Measurements from ENCODE around the gene SPIB. TPM values are rescaled to one million over a fixed set of nuclear protein-coding genes. Genes with fewer than 3 reads are reported as not detected.

SPIB gene
- total and polyA plus RNA-seq, 4 donors = 0.09 to 5.0 (median 0.36) TPM

DNA sequence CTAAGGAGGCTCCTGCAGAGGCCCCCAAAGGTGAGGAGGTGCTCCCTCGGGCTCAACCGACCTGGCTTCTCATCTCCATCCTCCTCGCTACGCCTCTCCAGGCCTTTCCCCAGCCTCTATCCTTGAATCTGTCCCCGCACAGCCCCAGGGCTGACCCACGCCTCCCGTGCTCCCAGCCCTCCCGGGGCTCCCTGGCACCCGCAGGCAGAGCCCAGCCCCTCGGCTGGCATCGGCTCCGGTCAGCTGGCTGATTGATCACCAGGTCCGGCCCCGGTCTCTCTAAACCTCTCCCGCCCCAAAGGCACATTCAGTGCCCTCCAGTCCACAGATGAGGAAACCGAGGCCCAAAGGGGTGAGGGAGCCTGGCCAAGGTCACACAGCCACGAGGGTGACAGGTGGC, 16.5 kb downstream of the SPIB start:
- Histone ChIP-seq H3K27ac (ENCODE audit: low read depth in 1 of 2, low read length in 2 of 2) (no peak overlapping the region), H3K36me3 (ENCODE audit: control insufficient read depth in 4 of 4, insufficient read depth in 3 of 4, low read depth in 1 of 4, low read length in 3 of 4) (no peaks in the 10 kb centered on the region), H3K4me1 (ENCODE audit: control insufficient read depth in 4 of 4, insufficient read depth in 4 of 4, low read length in 3 of 4) (peaks cover 2 to 9% (median 5%) of the 10 kb centered on the region in 4 donors), H3K9ac (ENCODE audit: low read depth in 1 of 2, low read length in 2 of 2) (no peak overlapping the region), H3K9me3 (ENCODE audit: control insufficient read depth in 4 of 4, low read length in 3 of 4) (no peaks in the 10 kb centered on the region), H3K27me3 (ENCODE audit: control insufficient read depth in 4 of 4, insufficient read depth in 4 of 4, low read length in 3 of 4) (peaks cover 0 to 6% (median 0%) of the 10 kb centered on the region in 4 donors), H3K4me3 (ENCODE audit: low read depth in 1 of 3, low read length in 3 of 3) (no peak overlapping the region)
- 82% methylated on average over 17 of the region's 17 CpGs for WGBS
- no peak for TF ChIP-seq YY1 (IDR thresholded peaks at IDR 0.05)
- TF ChIP-seq HNF4A (conservative IDR thresholded peaks at IDR 0.05) = no peak
- TF ChIP-seq, protein P1, sequence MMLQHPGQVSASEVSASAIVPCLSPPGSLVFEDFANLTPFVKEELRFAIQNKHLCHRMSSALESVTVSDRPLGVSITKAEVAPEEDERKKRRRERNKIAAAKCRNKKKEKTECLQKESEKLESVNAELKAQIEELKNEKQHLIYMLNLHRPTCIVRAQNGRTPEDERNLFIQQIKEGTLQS (IDR thresholded peaks at IDR 0.05) = no peak
- no peak for TF ChIP-seq NR2F2 (IDR thresholded peaks at IDR 0.05)
- TF ChIP-seq TAF1 (conservative IDR thresholded peaks at IDR 0.05) = no peak
- no peak for TF ChIP-seq EGR1 (IDR thresholded peaks at IDR 0.05; ENCODE audit: low read depth in 2 of 2)
- no peak for TF ChIP-seq FOXA2 (IDR thresholded peaks at IDR 0.05)
- TF ChIP-seq, protein P2, sequence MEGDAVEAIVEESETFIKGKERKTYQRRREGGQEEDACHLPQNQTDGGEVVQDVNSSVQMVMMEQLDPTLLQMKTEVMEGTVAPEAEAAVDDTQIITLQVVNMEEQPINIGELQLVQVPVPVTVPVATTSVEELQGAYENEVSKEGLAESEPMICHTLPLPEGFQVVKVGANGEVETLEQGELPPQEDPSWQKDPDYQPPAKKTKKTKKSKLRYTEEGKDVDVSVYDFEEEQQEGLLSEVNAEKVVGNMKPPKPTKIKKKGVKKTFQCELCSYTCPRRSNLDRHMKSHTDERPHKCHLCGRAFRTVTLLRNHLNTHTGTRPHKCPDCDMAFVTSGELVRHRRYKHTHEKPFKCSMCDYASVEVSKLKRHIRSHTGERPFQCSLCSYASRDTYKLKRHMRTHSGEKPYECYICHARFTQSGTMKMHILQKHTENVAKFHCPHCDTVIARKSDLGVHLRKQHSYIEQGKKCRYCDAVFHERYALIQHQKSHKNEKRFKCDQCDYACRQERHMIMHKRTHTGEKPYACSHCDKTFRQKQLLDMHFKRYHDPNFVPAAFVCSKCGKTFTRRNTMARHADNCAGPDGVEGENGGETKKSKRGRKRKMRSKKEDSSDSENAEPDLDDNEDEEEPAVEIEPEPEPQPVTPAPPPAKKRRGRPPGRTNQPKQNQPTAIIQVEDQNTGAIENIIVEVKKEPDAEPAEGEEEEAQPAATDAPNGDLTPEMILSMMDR (IDR thresholded peaks at IDR 0.05; ENCODE audit: low read depth, low read length, missing input control) = no peak
- TF ChIP-seq, protein P3, sequence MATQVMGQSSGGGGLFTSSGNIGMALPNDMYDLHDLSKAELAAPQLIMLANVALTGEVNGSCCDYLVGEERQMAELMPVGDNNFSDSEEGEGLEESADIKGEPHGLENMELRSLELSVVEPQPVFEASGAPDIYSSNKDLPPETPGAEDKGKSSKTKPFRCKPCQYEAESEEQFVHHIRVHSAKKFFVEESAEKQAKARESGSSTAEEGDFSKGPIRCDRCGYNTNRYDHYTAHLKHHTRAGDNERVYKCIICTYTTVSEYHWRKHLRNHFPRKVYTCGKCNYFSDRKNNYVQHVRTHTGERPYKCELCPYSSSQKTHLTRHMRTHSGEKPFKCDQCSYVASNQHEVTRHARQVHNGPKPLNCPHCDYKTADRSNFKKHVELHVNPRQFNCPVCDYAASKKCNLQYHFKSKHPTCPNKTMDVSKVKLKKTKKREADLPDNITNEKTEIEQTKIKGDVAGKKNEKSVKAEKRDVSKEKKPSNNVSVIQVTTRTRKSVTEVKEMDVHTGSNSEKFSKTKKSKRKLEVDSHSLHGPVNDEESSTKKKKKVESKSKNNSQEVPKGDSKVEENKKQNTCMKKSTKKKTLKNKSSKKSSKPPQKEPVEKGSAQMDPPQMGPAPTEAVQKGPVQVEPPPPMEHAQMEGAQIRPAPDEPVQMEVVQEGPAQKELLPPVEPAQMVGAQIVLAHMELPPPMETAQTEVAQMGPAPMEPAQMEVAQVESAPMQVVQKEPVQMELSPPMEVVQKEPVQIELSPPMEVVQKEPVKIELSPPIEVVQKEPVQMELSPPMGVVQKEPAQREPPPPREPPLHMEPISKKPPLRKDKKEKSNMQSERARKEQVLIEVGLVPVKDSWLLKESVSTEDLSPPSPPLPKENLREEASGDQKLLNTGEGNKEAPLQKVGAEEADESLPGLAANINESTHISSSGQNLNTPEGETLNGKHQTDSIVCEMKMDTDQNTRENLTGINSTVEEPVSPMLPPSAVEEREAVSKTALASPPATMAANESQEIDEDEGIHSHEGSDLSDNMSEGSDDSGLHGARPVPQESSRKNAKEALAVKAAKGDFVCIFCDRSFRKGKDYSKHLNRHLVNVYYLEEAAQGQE (IDR thresholded peaks at IDR 0.05) = no peak
- TF ChIP-seq, protein P4, sequence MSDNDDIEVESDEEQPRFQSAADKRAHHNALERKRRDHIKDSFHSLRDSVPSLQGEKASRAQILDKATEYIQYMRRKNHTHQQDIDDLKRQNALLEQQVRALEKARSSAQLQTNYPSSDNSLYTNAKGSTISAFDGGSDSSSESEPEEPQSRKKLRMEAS (IDR thresholded peaks at IDR 0.05) = no peak
- TF ChIP-seq GABPA (IDR thresholded peaks at IDR 0.05 in 1 of 2, conservative IDR thresholded peaks at IDR 0.05 in 1 of 2) = no peak
- TF ChIP-seq JUND (IDR thresholded peaks at IDR 0.05) = no peak
- no peak for TF ChIP-seq RXRA (IDR thresholded peaks at IDR 0.05)
- TF ChIP-seq SP1 (IDR thresholded peaks at IDR 0.05) = no peak
- TF ChIP-seq RAD21 (IDR thresholded peaks at IDR 0.05) = no peak
- no peak for DNase-seq (ENCODE audit: low spot score)

DNA sequence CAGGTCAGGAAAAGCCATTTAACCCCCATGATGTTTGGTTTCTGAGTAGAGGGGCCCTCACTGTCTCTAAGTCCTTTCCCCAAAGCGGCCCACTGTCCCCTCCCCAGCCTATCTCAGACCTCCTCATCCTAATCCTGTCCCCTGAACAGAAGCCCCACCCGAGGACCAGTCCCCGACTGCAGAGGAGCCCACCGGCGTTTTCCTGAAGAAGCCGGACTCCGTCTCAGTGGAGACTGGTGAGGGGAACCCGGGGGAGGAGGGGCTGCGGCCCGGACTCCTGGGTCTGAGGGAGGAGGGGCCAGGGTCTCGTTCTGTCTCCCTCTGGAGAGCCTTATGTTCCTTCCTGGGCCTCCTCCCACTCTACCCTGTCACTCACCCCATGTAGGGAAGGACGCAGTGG, 16.9 kb downstream of the SPIB start:
- Histone ChIP-seq H3K27me3 (ENCODE audit: control insufficient read depth in 4 of 4, insufficient read depth in 4 of 4, low read length in 3 of 4) (peaks cover 0 to 5% (median 0%) of the 10 kb centered on the region in 4 donors), H3K4me3 (ENCODE audit: low read depth in 1 of 3, low read length in 3 of 3) (no peak overlapping the region), H3K36me3 (ENCODE audit: control insufficient read depth in 4 of 4, insufficient read depth in 3 of 4, low read depth in 1 of 4, low read length in 3 of 4) (no peaks in the 10 kb centered on the region), H3K9ac (ENCODE audit: low read depth in 1 of 2, low read length in 2 of 2) (no peak overlapping the region), H3K4me1 (ENCODE audit: control insufficient read depth in 4 of 4, insufficient read depth in 4 of 4, low read length in 3 of 4) (peaks cover 2 to 9% (median 5%) of the 10 kb centered on the region in 4 donors), H3K9me3 (ENCODE audit: control insufficient read depth in 4 of 4, low read length in 3 of 4) (no peaks in the 10 kb centered on the region), H3K27ac (ENCODE audit: low read depth in 1 of 2, low read length in 2 of 2) (no peak overlapping the region)
- no peak for DNase-seq (ENCODE audit: low spot score)
- WGBS = 78% methylated on average over 12 of the region's 12 CpGs
- TF ChIP-seq, protein P1 (IDR thresholded peaks at IDR 0.05) = no peak
- TF ChIP-seq NR2F2 (IDR thresholded peaks at IDR 0.05) (no peak), EGR1 (IDR thresholded peaks at IDR 0.05; ENCODE audit: low read depth in 2 of 2) (no peak), JUND (IDR thresholded peaks at IDR 0.05) (no peak), HNF4A (conservative IDR thresholded peaks at IDR 0.05) (no peak), YY1 (IDR thresholded peaks at IDR 0.05) (no peak), FOXA2 (IDR thresholded peaks at IDR 0.05) (no peak), GABPA (IDR thresholded peaks at IDR 0.05 in 1 of 2, conservative IDR thresholded peaks at IDR 0.05 in 1 of 2) (no peak), RXRA (IDR thresholded peaks at IDR 0.05) (no peak)
- TF ChIP-seq, protein P5, sequence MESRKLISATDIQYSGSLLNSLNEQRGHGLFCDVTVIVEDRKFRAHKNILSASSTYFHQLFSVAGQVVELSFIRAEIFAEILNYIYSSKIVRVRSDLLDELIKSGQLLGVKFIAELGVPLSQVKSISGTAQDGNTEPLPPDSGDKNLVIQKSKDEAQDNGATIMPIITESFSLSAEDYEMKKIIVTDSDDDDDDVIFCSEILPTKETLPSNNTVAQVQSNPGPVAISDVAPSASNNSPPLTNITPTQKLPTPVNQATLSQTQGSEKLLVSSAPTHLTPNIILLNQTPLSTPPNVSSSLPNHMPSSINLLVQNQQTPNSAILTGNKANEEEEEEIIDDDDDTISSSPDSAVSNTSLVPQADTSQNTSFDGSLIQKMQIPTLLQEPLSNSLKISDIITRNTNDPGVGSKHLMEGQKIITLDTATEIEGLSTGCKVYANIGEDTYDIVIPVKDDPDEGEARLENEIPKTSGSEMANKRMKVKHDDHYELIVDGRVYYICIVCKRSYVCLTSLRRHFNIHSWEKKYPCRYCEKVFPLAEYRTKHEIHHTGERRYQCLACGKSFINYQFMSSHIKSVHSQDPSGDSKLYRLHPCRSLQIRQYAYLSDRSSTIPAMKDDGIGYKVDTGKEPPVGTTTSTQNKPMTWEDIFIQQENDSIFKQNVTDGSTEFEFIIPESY (IDR thresholded peaks at IDR 0.05) = no peak
- TF ChIP-seq, protein P3 (IDR thresholded peaks at IDR 0.05) = no peak
- TF ChIP-seq, protein P2 (IDR thresholded peaks at IDR 0.05; ENCODE audit: low read depth, low read length, missing input control) = no peak

Data from liver (tissue), 9 donors.